HepG2 (cell line): Measurements from ENCODE around the gene RAB24. TPM values are rescaled to one million over a fixed set of nuclear protein-coding genes. Genes with fewer than 3 reads are reported as not detected.

Experiments used
- CC2D1A ChIP-seq: sonication (generic); formaldehyde crosslinking; IDR thresholded peaks from 2 replicates; pipeline ENCODE4 v1.8.1; 2023; ENCODE audit warnings: mild to moderate bottlenecking, missing genetic modification reagents
- HDAC2 ChIP-seq: sonication (generic); formaldehyde crosslinking; IDR thresholded peaks from 2 replicates; pipeline ENCODE4 v1.4.0; 2020; ENCODE audit warnings: missing genetic modification reagents
- NFKB2 ChIP-seq: sonication (generic); formaldehyde crosslinking; IDR thresholded peaks from 2 replicates; pipeline ENCODE4 v1.4.0; 2020; ENCODE audit warnings: missing genetic modification reagents, borderline replicate concordance
- RFX1 ChIP-seq: fragments of 450-650 bp; IDR thresholded peaks from 2 replicates; pipeline ENCODE4 v1.6.1; 2017
- SMAD9 ChIP-seq: sonication (generic); formaldehyde crosslinking; IDR thresholded peaks from 2 replicates; pipeline ENCODE4 v1.5.1; 2020; ENCODE audit warnings: mild to moderate bottlenecking, missing genetic modification reagents
- THYN1 ChIP-seq: sonication (generic); formaldehyde crosslinking; IDR thresholded peaks from 2 replicates; pipeline ENCODE4 v1.8.1; 2023; ENCODE audit warnings: low read depth, mild to moderate bottlenecking, moderate library complexity, missing genetic modification reagents, borderline replicate concordance
- ZBTB20 ChIP-seq: sonication (generic); formaldehyde crosslinking; IDR thresholded peaks from 2 replicates; pipeline ENCODE4 v1.8.1; 2023; ENCODE audit warnings: missing genetic modification reagents, low read depth, mild to moderate bottlenecking, borderline replicate concordance
- ZNF180 ChIP-seq: sonication (generic); formaldehyde crosslinking; IDR thresholded peaks from 2 replicates; pipeline ENCODE4 v1.4.0; 2020; ENCODE audit warnings: low read depth, missing genetic modification reagents, borderline replicate concordance
- ZNF24 ChIP-seq: fragments of 450-650 bp; IDR thresholded peaks from 2 replicates; pipeline ENCODE4 v1.6.1; 2017; ENCODE audit warnings: antibody characterized with exemption, mild to moderate bottlenecking
- ZNF501 ChIP-seq: sonication (generic); formaldehyde crosslinking; IDR thresholded peaks from 2 replicates; pipeline ENCODE4 v1.5.1; 2020; ENCODE audit warnings: mild to moderate bottlenecking, moderate library complexity, missing genetic modification reagents
- ZNF672 ChIP-seq: sonication (generic); formaldehyde crosslinking; IDR thresholded peaks from 2 replicates; pipeline ENCODE4 v1.8.1; 2022; ENCODE audit warnings: missing genetic modification reagents
- ZNF709 ChIP-seq: sonication (generic); formaldehyde crosslinking; IDR thresholded peaks from 2 replicates; pipeline ENCODE4 v1.5.0; 2020; ENCODE audit warnings: mild to moderate bottlenecking, missing genetic modification reagents
- ZNF746 ChIP-seq: sonication (generic); formaldehyde crosslinking; IDR thresholded peaks from 2 replicates; pipeline ENCODE4 v1.8.0; 2022; ENCODE audit warnings: mild to moderate bottlenecking, missing genetic modification reagents
- polyA plus RNA-seq, 8 experiments: library from polyadenylated mRNA; depleted of rRNA in 3 of 8; stranded (reverse) in 7 of 8; unstranded in 1 of 8; fragments of >200 nt; fragmentation: Illumina TruSeq in 4 of 8; extraction: Trizol in 4 of 8; gene quantifications; 2 replicates each; pipeline versions ENCODE4 v1.2.1 to v1.2.3, GENCODE V29; 2011 to 2016; ENCODE audit warnings: low read depth in 4 of 8, missing spikeins in 1 of 8, mixed read lengths in 1 of 8; ENCODE audit not compliant: insufficient read depth in 1 of 8
- total RNA-seq, 5 experiments: library from RNA; depleted of rRNA; stranded (reverse); fragments of >200 nt; fragmentation: Illumina TruSeq; extraction: Trizol; gene quantifications; 2 replicates each; pipeline ENCODE4 v1.2.3, GENCODE V29; 2016; ENCODE audit warnings: low read depth in 1 of 5
- TF ChIP-seq, protein P1 (sequence below), 2 experiments: sonication (generic) in 1 of 2; formaldehyde crosslinking in 1 of 2; IDR thresholded peaks; 2 replicates each; pipeline versions ENCODE4 v1.4.0 to v1.6.1; 2016 to 2020; ENCODE audit warnings: borderline replicate concordance in 1 of 2, low read depth in 1 of 2, mild to moderate bottlenecking in 1 of 2, missing genetic modification reagents in 1 of 2
- TF ChIP-seq, protein P2 (sequence below): sonication (generic); IDR thresholded peaks from 2 replicates; pipeline ENCODE4 v1.6.1; 2016; ENCODE audit warnings: low read depth, borderline replicate concordance
- TF ChIP-seq, protein P3 (sequence below): sonication (generic); formaldehyde crosslinking; IDR thresholded peaks from 2 replicates; pipeline ENCODE4 v1.8.1; 2023; ENCODE audit warnings: mild to moderate bottlenecking, missing genetic modification reagents
- TF ChIP-seq, protein P4 (sequence below): sonication (generic); formaldehyde crosslinking; IDR thresholded peaks from 2 replicates; pipeline ENCODE4 v1.5.0; 2020; ENCODE audit warnings: missing genetic modification reagents, mild to moderate bottlenecking, borderline replicate concordance
- TF ChIP-seq, protein P5 (sequence below): sonication (generic); formaldehyde crosslinking; IDR thresholded peaks from 2 replicates; pipeline ENCODE4 v1.4.0; 2020; ENCODE audit warnings: missing genetic modification reagents

RAB24 gene
- total and polyA plus RNA-seq, 2 of the 13 experiments (the other 11 are each of a cell fraction or from before 2014, with no cell fraction given), result 22.9 to 63.7 TPM

DNA sequence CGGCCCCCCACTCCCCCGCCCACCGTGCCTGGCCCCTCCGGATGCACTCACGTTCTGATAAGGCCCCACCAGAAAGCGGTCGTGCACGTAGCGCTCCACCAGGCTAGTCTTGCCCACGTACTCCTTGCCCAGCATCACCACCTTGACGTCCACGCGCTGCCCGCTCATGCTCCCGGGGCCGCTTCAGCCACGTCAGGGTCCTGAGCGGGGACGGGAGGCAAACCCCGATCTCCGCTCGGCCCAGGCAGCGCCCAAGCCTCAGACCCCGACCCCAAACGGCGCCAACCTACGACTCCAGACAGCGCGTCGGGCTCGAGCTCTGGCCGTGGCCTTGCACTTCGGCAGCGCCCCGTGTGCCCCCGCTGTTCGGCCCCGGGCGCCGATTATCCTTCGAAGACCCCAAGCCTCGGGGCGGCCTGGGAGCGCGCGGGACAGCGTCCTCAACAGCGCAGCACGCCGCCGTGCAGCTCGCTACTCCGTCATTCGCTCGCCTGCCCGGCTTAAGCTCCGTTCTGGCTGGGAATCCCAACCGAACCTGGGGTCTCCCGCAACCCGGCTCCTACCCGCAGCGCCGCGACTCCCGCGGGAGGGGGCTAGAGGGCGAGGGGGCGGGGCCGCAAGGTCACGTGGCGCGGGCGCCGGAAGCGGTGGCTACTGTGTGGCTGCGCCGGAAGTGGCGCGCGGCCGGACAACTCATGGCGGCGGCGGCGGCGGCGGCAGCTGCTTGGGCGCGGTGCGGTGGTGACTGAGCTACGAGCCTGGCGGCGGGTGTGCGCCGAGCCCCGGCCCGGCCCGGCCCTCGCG lies at the start of gene RAB24, which contains the start of gene PRELID1 (continued):
- TF ChIP-seq, protein P1, sequence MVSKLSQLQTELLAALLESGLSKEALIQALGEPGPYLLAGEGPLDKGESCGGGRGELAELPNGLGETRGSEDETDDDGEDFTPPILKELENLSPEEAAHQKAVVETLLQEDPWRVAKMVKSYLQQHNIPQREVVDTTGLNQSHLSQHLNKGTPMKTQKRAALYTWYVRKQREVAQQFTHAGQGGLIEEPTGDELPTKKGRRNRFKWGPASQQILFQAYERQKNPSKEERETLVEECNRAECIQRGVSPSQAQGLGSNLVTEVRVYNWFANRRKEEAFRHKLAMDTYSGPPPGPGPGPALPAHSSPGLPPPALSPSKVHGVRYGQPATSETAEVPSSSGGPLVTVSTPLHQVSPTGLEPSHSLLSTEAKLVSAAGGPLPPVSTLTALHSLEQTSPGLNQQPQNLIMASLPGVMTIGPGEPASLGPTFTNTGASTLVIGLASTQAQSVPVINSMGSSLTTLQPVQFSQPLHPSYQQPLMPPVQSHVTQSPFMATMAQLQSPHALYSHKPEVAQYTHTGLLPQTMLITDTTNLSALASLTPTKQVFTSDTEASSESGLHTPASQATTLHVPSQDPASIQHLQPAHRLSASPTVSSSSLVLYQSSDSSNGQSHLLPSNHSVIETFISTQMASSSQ (IDR thresholded peaks at IDR 0.05; ENCODE audit: low read depth), result no peak
- TF ChIP-seq, protein P1 (CRISPR knock-in tag; IDR thresholded peaks at IDR 0.05; ENCODE audit: borderline replicate concordance), result peak; percentile 75; the same call in 1 of the 2 replicates
- TF ChIP-seq, protein P2, sequence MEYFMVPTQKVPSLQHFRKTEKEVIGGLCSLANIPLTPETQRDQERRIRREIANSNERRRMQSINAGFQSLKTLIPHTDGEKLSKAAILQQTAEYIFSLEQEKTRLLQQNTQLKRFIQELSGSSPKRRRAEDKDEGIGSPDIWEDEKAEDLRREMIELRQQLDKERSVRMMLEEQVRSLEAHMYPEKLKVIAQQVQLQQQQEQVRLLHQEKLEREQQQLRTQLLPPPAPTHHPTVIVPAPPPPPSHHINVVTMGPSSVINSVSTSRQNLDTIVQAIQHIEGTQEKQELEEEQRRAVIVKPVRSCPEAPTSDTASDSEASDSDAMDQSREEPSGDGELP, result no peak
- TF ChIP-seq ZNF672 (no peak; the same call in 1 of the 2 replicates), ZNF501 (CRISPR knock-in tag) (peak; percentile 75; the same call in 1 of the 2 replicates), SMAD9 (CRISPR knock-in tag) (no peak), HDAC2 (CRISPR knock-in tag) (no peak; the same call in 1 of the 2 replicates), RFX1 (no peak), ZBTB20 (CRISPR knock-in tag) (peak; percentile 61), CC2D1A (CRISPR knock-in tag) (no peak), ZNF709 (CRISPR knock-in tag) (peak; percentile 76; the same call in 1 of the 2 replicates), ZNF180 (no peak), ZNF746 (CRISPR knock-in tag) (peak; percentile 50; the same call in 1 of the 2 replicates), NFKB2 (CRISPR knock-in tag) (peak; percentile 76; the same call in 1 of the 2 replicates), THYN1 (no peak), ZNF24 (no peak)
- TF ChIP-seq, protein P3, sequence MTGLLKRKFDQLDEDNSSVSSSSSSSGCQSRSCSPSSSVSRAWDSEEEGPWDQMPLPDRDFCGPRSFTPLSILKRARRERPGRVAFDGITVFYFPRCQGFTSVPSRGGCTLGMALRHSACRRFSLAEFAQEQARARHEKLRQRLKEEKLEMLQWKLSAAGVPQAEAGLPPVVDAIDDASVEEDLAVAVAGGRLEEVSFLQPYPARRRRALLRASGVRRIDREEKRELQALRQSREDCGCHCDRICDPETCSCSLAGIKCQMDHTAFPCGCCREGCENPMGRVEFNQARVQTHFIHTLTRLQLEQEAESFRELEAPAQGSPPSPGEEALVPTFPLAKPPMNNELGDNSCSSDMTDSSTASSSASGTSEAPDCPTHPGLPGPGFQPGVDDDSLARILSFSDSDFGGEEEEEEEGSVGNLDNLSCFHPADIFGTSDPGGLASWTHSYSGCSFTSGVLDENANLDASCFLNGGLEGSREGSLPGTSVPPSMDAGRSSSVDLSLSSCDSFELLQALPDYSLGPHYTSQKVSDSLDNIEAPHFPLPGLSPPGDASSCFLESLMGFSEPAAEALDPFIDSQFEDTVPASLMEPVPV (CRISPR knock-in tag), result peak; percentile 75; the same call in 1 of the 2 replicates
- TF ChIP-seq, protein P4, sequence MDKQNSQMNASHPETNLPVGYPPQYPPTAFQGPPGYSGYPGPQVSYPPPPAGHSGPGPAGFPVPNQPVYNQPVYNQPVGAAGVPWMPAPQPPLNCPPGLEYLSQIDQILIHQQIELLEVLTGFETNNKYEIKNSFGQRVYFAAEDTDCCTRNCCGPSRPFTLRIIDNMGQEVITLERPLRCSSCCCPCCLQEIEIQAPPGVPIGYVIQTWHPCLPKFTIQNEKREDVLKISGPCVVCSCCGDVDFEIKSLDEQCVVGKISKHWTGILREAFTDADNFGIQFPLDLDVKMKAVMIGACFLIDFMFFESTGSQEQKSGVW, result no peak
- TF ChIP-seq, protein P5, sequence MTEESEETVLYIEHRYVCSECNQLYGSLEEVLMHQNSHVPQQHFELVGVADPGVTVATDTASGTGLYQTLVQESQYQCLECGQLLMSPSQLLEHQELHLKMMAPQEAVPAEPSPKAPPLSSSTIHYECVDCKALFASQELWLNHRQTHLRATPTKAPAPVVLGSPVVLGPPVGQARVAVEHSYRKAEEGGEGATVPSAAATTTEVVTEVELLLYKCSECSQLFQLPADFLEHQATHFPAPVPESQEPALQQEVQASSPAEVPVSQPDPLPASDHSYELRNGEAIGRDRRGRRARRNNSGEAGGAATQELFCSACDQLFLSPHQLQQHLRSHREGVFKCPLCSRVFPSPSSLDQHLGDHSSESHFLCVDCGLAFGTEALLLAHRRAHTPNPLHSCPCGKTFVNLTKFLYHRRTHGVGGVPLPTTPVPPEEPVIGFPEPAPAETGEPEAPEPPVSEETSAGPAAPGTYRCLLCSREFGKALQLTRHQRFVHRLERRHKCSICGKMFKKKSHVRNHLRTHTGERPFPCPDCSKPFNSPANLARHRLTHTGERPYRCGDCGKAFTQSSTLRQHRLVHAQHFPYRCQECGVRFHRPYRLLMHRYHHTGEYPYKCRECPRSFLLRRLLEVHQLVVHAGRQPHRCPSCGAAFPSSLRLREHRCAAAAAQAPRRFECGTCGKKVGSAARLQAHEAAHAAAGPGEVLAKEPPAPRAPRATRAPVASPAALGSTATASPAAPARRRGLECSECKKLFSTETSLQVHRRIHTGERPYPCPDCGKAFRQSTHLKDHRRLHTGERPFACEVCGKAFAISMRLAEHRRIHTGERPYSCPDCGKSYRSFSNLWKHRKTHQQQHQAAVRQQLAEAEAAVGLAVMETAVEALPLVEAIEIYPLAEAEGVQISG, result peak; percentile 89
